ENCODE results near the gene MYO5A. TPM values are rescaled to one million over a fixed set of nuclear protein-coding genes. Genes with fewer than 3 reads are reported as not detected.
"Not testable (repeated sequence)": the region's sequence is repeated elsewhere in the genome, so short reads cannot be mapped to it uniquely, and the experiment has no call there.

MYO5A gene
- total RNA-seq, 1 experiment from 2014 or later = 29.2 TPM

DNA sequence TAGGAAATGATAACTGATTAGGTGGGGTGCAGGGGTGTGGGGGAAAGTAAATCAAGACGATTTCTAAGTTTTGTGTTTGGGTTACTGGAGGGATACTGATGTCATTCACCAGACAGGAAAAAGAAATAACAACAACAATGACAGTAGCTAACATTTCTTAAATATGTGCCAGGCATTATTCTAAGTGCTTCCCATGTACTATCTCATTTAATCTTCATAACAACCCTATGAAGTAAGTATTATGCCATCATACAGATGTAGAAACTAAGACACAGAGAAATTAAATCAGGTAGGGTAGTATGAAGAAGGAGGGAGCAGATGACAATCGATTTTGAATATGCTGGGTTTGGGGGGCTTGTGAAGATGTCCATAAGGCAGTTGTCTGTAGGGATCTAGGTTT is 13.3 kb downstream of the MYO5A start:
- TF ChIP-seq ZNF317 (CRISPR knock-in tag; IDR thresholded peaks at IDR 0.05; ENCODE audit: borderline replicate concordance, low read depth) (no peak), SMAD3 (CRISPR knock-in tag; IDR thresholded peaks at IDR 0.05; ENCODE audit: borderline replicate concordance) (no peak), ZNF416 (CRISPR knock-in tag; IDR thresholded peaks at IDR 0.05) (no peak), TCF7 (CRISPR knock-in tag; IDR thresholded peaks at IDR 0.05; ENCODE audit: low read depth) (no peak), HMGA2 (CRISPR knock-in tag; IDR thresholded peaks at IDR 0.05) (no peak), ELF4 (CRISPR knock-in tag; IDR thresholded peaks at IDR 0.05; ENCODE audit: low read depth) (no peak), NFATC4 (CRISPR knock-in tag; IDR thresholded peaks at IDR 0.05) (no peak)
- ChIA-PET CTCF (interaction anchor here (0.6 kb wide), 1 partner anchor 15 kb away, joined by 3 read pairs; no protein-coding TSS in a partner anchor), POLR2A (no interaction called here)
- Mint-ChIP-seq H3K9me3 (no peaks in the 10 kb centered on the region), H3K4me3 (no peak overlapping the region), H3K27ac (no peak overlapping the region), H3K36me3 (no peaks in the 10 kb centered on the region; the same call in 1 of the 2 replicates), H3K27me3 (ENCODE audit: low read depth) (no peaks in the 10 kb centered on the region), H3K4me1 (peaks cover 29% of the 10 kb centered on the region)
- DNase-seq (ENCODE audit: low spot score) (no peak), ATAC-seq (no peak)

DNA sequence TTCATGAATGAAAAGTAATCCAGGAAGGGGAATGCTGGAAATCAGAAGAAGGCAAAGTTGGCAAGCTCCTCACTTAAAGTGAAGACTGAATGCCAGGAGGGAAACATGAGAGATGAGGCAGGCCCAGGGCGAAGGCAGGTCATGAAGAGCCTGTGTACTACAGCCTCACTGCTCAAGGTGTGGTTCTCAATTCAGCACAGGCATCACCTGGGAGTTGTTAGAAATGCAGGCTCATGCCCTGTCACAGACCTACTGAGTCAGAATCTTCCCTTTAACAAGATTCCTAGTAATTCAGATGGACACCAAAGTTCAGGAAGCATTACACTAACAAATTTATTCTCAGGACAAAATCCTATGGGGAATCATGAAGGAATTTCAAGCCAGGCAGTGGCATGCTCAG is 14.2 kb downstream of the MYO5A start:
- TF ChIP-seq FOXJ3 (CRISPR knock-in tag; IDR thresholded peaks at IDR 0.05; ENCODE audit: borderline replicate concordance) (no peak), EMX1 (CRISPR knock-in tag; IDR thresholded peaks at IDR 0.05) (no peak), CBFB (CRISPR knock-in tag; IDR thresholded peaks at IDR 0.05; ENCODE audit: low read depth) (no peak), PRRX2 (CRISPR knock-in tag; IDR thresholded peaks at IDR 0.05) (no peak), RELA (CRISPR knock-in tag; IDR thresholded peaks at IDR 0.05; ENCODE audit: borderline replicate concordance) (no peak), FOXP1 (CRISPR knock-in tag; IDR thresholded peaks at IDR 0.05; ENCODE audit: borderline replicate concordance) (no peak), CREM (CRISPR knock-in tag; IDR thresholded peaks at IDR 0.05) (no peak)
- TF ChIP-seq, protein P1, sequence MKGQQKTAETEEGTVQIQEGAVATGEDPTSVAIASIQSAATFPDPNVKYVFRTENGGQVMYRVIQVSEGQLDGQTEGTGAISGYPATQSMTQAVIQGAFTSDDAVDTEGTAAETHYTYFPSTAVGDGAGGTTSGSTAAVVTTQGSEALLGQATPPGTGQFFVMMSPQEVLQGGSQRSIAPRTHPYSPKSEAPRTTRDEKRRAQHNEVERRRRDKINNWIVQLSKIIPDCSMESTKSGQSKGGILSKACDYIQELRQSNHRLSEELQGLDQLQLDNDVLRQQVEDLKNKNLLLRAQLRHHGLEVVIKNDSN (CRISPR knock-in tag; IDR thresholded peaks at IDR 0.05) = no peak
- TF ChIP-seq, protein P2, sequence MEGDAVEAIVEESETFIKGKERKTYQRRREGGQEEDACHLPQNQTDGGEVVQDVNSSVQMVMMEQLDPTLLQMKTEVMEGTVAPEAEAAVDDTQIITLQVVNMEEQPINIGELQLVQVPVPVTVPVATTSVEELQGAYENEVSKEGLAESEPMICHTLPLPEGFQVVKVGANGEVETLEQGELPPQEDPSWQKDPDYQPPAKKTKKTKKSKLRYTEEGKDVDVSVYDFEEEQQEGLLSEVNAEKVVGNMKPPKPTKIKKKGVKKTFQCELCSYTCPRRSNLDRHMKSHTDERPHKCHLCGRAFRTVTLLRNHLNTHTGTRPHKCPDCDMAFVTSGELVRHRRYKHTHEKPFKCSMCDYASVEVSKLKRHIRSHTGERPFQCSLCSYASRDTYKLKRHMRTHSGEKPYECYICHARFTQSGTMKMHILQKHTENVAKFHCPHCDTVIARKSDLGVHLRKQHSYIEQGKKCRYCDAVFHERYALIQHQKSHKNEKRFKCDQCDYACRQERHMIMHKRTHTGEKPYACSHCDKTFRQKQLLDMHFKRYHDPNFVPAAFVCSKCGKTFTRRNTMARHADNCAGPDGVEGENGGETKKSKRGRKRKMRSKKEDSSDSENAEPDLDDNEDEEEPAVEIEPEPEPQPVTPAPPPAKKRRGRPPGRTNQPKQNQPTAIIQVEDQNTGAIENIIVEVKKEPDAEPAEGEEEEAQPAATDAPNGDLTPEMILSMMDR (IDR thresholded peaks at IDR 0.05) = no peak
- TF ChIP-seq, protein P3, sequence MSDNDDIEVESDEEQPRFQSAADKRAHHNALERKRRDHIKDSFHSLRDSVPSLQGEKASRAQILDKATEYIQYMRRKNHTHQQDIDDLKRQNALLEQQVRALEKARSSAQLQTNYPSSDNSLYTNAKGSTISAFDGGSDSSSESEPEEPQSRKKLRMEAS (CRISPR knock-in tag; IDR thresholded peaks at IDR 0.05) = no peak
- TF ChIP-seq, protein P4, sequence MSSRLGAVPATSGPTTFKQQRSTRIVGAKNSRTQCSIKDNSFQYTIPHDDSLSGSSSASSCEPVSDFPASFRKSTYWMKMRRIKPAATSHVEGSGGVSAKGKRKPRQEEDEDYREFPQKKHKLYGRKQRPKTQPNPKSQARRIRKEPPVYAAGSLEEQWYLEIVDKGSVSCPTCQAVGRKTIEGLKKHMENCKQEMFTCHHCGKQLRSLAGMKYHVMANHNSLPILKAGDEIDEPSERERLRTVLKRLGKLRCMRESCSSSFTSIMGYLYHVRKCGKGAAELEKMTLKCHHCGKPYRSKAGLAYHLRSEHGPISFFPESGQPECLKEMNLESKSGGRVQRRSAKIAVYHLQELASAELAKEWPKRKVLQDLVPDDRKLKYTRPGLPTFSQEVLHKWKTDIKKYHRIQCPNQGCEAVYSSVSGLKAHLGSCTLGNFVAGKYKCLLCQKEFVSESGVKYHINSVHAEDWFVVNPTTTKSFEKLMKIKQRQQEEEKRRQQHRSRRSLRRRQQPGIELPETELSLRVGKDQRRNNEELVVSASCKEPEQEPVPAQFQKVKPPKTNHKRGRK (CRISPR knock-in tag; IDR thresholded peaks at IDR 0.05; ENCODE audit: borderline replicate concordance) = no peak
- TF ChIP-seq, protein P5, sequence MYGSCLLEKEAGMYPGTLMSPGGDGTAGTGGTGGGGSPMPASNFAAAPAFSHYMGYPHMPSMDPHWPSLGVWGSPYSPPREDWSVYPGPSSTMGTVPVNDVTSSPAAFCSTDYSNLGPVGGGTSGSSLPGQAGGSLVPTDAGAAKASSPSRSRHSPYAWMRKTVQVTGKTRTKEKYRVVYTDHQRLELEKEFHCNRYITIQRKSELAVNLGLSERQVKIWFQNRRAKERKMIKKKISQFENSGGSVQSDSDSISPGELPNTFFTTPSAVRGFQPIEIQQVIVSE (CRISPR knock-in tag; IDR thresholded peaks at IDR 0.05; ENCODE audit: borderline replicate concordance) = no peak
- H3K4me1 Mint-ChIP-seq = peaks cover 35% of the 10 kb centered on the region
- H3K27ac Mint-ChIP-seq = no peak overlapping the region
- DNase-seq (ENCODE audit: low spot score) = no peak
- H3K9me3 Mint-ChIP-seq = no peaks in the 10 kb centered on the region
- ChIA-PET CTCF (no interaction called here), POLR2A (no interaction called here)
- H3K4me3 Mint-ChIP-seq = no peak overlapping the region
- no peaks in the 10 kb centered on the region for H3K27me3 Mint-ChIP-seq (ENCODE audit: low read depth)
- ATAC-seq = 0 out of 2 replicates have a peak, but pooled peaks have one; percentile 26
- H3K36me3 Mint-ChIP-seq = no peaks in the 10 kb centered on the region; the same call in 1 of the 2 replicates

DNA sequence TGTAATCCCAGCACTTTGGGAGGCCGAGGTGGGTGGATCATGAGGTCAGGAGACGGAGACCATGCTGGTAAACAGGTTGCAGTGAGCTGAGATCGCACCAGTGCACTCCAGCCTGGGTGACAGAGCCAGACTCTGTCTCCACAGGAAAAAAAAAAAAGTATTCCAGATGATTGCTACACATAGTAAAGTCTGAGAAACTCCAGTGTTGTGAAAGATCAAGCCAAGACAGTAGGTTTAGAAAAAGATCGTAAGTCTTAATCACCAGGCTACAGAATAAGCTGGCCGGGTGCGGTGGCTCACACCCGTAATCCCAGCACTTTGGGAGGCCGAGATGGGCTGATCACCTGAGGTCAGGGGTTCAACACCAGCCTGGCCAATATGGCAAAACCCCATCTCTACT is 15.8 kb downstream of the MYO5A start:
- H3K4me1 Mint-ChIP-seq = peaks cover 46% of the 10 kb centered on the region
- ATAC-seq; H3K36me3 Mint-ChIP-seq; POLR2A ChIA-PET; DNase-seq (ENCODE audit: low spot score); CTCF ChIA-PET; H3K27me3 Mint-ChIP-seq (ENCODE audit: low read depth); H3K9me3 Mint-ChIP-seq; H3K4me3 Mint-ChIP-seq: not testable (repeated sequence)
- peak overlapping the region; percentile 74; the same call in 1 of the 2 replicates for H3K27ac Mint-ChIP-seq
